Esophagus squamous epithelium (tissue), 5 donors: ENCODE data around the gene HECW1. TPM values are rescaled to one million over a fixed set of nuclear protein-coding genes. Genes with fewer than 3 reads are reported as not detected.

ENCODE experiments used
- DNase-seq: peaks from one replicate; lab custom pipeline; 2025; lab: John Stamatoyannopoulos, UW
- H3K27ac ChIP-seq, 4 donors: fragments of 200-600 bp; sonication (generic); one replicate each; pipeline ENCODE4 v1.5.1; 2016 to 2019; ENCODE audit warnings: mild to moderate bottlenecking in 1 of 4
- H3K27me3 ChIP-seq, 4 donors: fragments of 200-600 bp; sonication (generic); 1 replicate in 3 of 4; 2 replicates in 1 of 4; pipeline versions ENCODE4 v1.5.1 to v1.6.0; 2017 to 2021; ENCODE audit warnings: antibody characterized with exemption in 1 of 4
- H3K36me3 ChIP-seq, 3 donors: fragments of 200-600 bp; sonication (generic); one replicate each; pipeline ENCODE4 v1.5.1; 2016 to 2019
- H3K4me1 ChIP-seq, 3 donors: fragments of 200-600 bp; sonication (generic); one replicate each; pipeline ENCODE4 v1.5.1; 2017 to 2019
- H3K4me3 ChIP-seq, 4 donors: fragments of 200-600 bp; sonication (generic); 1 replicate in 3 of 4; 2 replicates in 1 of 4; pipeline ENCODE4 v1.5.1; 2016 to 2019; ENCODE audit warnings: mild to moderate bottlenecking in 2 of 4, moderate library complexity in 1 of 4
- H3K9me3 ChIP-seq, 3 donors: fragments of 200-600 bp; sonication (generic); one replicate each; pipeline ENCODE4 v1.5.1; 2016 to 2019
- CTCF ChIP-seq, 6 experiments: fragments of 450-650 bp in 4 of 6; fragments of 200-600 bp in 2 of 6; sonication (generic) in 2 of 6; IDR thresholded peaks; one replicate each; pipeline ENCODE4 v1.5.1; 2016 to 2019; ENCODE audit warnings: antibody characterized with exemption in 6 of 6, mild to moderate bottlenecking in 4 of 6, moderate library complexity in 4 of 6
- POLR2A ChIP-seq, 4 donors: fragments of 450-650 bp; IDR thresholded peaks; one replicate each; pipeline ENCODE4 v1.6.1; 2017; ENCODE audit warnings: antibody characterized with exemption in 4 of 4, mild to moderate bottlenecking in 4 of 4, moderate library complexity in 3 of 4
- WGBS, 2 donors: methylation state at CpG; one replicate each; pipeline ENCODE4 v1.1.5; 2018; 5-methylcytosine and 5-hydroxymethylcytosine counted together
- intact Hi-C: fragments of 100-400 bp; cut with DNase I; formaldehyde crosslinking; loops from one replicate; pipeline ENCODE4 v1.15.0; 2022
- total RNA-seq, 4 donors: library from RNA; depleted of rRNA; stranded (reverse); fragments of >200 nt; gene quantifications; one replicate each; pipeline ENCODE4 v1.1.0, GENCODE V29; 2016
- donor health status: DM: yes; HTN: yes; CAD: no.

The HECW1 gene
- total RNA-seq, 4 donors from 2014 or later = 0.18 to 0.57 (median 0.19) TPM; not detected in 1

GRCh38 chr7:43076606-43077005, 35.8 kb upstream of the HECW1 start:
- Histone ChIP-seq H3K4me3 (no peak overlapping the region), H3K27me3 (peaks cover 0 to 4% (median 0%) of the 10 kb centered on the region in 4 donors), H3K4me1 (no peaks in the 10 kb centered on the region), H3K9me3 (no peaks in the 10 kb centered on the region), H3K36me3 (no peaks in the 10 kb centered on the region), H3K27ac (no peak overlapping the region)
- no peak for TF ChIP-seq POLR2A (IDR thresholded peaks at IDR 0.05)
- TF ChIP-seq CTCF (IDR thresholded peaks at IDR 0.05) = no peak
- no peak for DNase-seq
- WGBS, 2 donors = 90 to 92% methylated on average over 14 of the region's 14 CpGs
- intact Hi-C loops = no loop called here

GRCh38 chr7:43077285-43077684, 35.2 kb upstream of the HECW1 start:
- WGBS, 2 donors = 82 to 85% methylated on average over 9 of the region's 9 CpGs
- H3K4me3 ChIP-seq = no peak overlapping the region
- DNase-seq = no peak

GRCh38 chr7:43077732-43078391, 34.6 kb upstream of the HECW1 start:
- no peak for DNase-seq
- H3K36me3 ChIP-seq = no peaks in the 10 kb centered on the region
- no peaks in the 10 kb centered on the region for H3K9me3 ChIP-seq
- no peak for TF ChIP-seq POLR2A (IDR thresholded peaks at IDR 0.05)
- TF ChIP-seq CTCF (IDR thresholded peaks at IDR 0.05) = no peak
- 55 to 82% methylated on average over 6 to 7 of the region's 7 CpGs for WGBS, 2 donors
- H3K27ac ChIP-seq = no peak overlapping the region
- H3K4me1 ChIP-seq = no peaks in the 10 kb centered on the region
- H3K4me3 ChIP-seq = no peak overlapping the region
- peaks cover 0 to 4% (median 0%) of the 10 kb centered on the region in 4 donors for H3K27me3 ChIP-seq
- intact Hi-C loops = no loop called here

More at GRCh38 chr7:43077285-43077684, 35.2 kb upstream of the HECW1 start:
- intact Hi-C loops = no loop called here
- H3K27me3 ChIP-seq = peaks cover 0 to 4% (median 0%) of the 10 kb centered on the region in 4 donors
- H3K9me3 ChIP-seq = no peaks in the 10 kb centered on the region
- H3K36me3 ChIP-seq = no peaks in the 10 kb centered on the region
- H3K4me1 ChIP-seq = no peaks in the 10 kb centered on the region
- no peak overlapping the region for H3K27ac ChIP-seq
- no peak for TF ChIP-seq CTCF (IDR thresholded peaks at IDR 0.05)
- no peak for TF ChIP-seq POLR2A (IDR thresholded peaks at IDR 0.05)

GRCh38 chr7:43078794-43079193, 33.7 kb upstream of the HECW1 start:
- Histone ChIP-seq H3K4me1 (no peaks in the 10 kb centered on the region), H3K9me3 (no peaks in the 10 kb centered on the region), H3K36me3 (no peaks in the 10 kb centered on the region), H3K27ac (no peak overlapping the region), H3K27me3 (peaks cover 0 to 5% (median 0%) of the 10 kb centered on the region in 4 donors), H3K4me3 (no peak overlapping the region)
- intact Hi-C loops = no loop called here
- WGBS, 2 donors = 67 to 80% methylated on average over 6 of the region's 6 CpGs
- TF ChIP-seq CTCF (IDR thresholded peaks at IDR 0.05) = no peak
- TF ChIP-seq POLR2A (IDR thresholded peaks at IDR 0.05) = no peak
- DNase-seq = no peak

- 84 to 90% methylated on average over 4 of the region's 4 CpGs for WGBS, 2 donors
Observed at GRCh38 chr7:43081603-43082002, 30.8 kb upstream of the HECW1 start.

More at GRCh38 chr7:43081603-43082002, 30.8 kb upstream of the HECW1 start:
- no peak for TF ChIP-seq POLR2A (IDR thresholded peaks at IDR 0.05)
- no peak for TF ChIP-seq CTCF (IDR thresholded peaks at IDR 0.05)
- Histone ChIP-seq H3K27ac (no peak overlapping the region), H3K9me3 (no peaks in the 10 kb centered on the region), H3K4me3 (no peak overlapping the region), H3K36me3 (no peaks in the 10 kb centered on the region), H3K4me1 (no peaks in the 10 kb centered on the region), H3K27me3 (peaks cover 0 to 14% (median 0%) of the 10 kb centered on the region in 4 donors)
- intact Hi-C loops = no loop called here
- DNase-seq = no peak
